Gastroesophageal sphincter (tissue), 2 donors: ENCODE results near the gene NFATC4.
"Not testable (repeated sequence)": the region's sequence is repeated elsewhere in the genome, so short reads cannot be mapped to it uniquely, and the experiment has no call there.

Experiments
- POLR2A ChIP-seq, 2 donors: fragments of 450-650 bp; IDR thresholded peaks; one replicate each; pipeline ENCODE4 v1.6.1; 2017; ENCODE audit warnings: antibody characterized with exemption in 2 of 2, mild to moderate bottlenecking in 2 of 2, moderate library complexity in 1 of 2
- POLR2AphosphoS5 ChIP-seq: sonication (generic); formaldehyde crosslinking; IDR thresholded peaks from one replicate; pipeline ENCODE4 v1.6.1; 2017; ENCODE audit warnings: antibody characterized with exemption

GRCh38 chr14:24387579-24387978 lies 19.6 kb downstream of the NFATC4 start:
- TF ChIP-seq POLR2AphosphoS5; POLR2A (IDR thresholded peaks at IDR 0.05): not testable (repeated sequence)
